HG02870 (cell line): Measurements from ENCODE around the gene DYRK1A.
"Not testable (repeated sequence)": the region's sequence is repeated elsewhere in the genome, so short reads cannot be mapped to it uniquely, and the experiment has no call there.

Source experiments
- ATAC-seq: cut with Tn5 transposase; IDR thresholded peaks from one replicate; pipeline ENCODE4 v1.9.1; 2021; ENCODE audit warnings: mild to moderate bottlenecking, moderate library complexity; ENCODE audit not compliant: unreplicated experiment

Gene DYRK1A

DNA sequence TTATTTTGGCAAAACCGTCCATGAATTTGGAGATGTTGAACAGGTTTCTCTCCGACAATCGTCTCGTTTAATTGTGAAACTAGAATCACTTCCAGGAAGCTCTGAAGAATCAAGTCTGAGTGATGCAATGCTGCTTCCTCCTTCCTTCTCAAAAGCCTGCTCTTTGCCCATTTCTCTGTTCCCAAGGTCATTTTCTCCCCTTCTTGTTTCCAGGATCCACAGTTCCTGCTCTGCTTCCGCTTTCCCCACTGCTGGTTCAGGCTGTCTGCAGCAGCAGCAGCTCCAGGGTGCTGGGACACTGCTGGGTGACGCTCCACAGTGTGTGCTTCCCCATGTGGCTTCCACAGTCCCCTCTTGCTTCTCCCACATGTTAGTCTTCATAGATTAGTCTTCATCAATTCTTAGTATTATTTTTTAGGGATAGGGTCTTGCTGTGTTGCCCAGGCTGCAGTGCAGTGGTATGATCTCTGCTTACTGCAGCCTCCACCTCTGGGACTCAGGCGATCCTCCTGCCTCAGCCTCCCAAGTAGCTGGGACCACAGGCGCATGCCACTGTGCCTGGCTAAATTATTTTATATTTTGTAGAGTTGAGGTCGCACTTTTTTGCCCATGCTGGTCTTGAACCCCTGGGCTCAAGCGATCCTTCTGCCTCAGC lies 156.2 kb downstream of the DYRK1A start:
- ATAC-seq: no peak

- ATAC-seq: not testable (repeated sequence)
Measured at GRCh38 chr21:37524944-37525343, 158.4 kb downstream of the DYRK1A start.

GRCh38 chr21:37525810-37526209 lies 159.2 kb downstream of the DYRK1A start:
- ATAC-seq: no peak

- no peak for ATAC-seq
Measured at GRCh38 chr21:37527103-37527502, 160.5 kb downstream of the DYRK1A start.

DNA sequence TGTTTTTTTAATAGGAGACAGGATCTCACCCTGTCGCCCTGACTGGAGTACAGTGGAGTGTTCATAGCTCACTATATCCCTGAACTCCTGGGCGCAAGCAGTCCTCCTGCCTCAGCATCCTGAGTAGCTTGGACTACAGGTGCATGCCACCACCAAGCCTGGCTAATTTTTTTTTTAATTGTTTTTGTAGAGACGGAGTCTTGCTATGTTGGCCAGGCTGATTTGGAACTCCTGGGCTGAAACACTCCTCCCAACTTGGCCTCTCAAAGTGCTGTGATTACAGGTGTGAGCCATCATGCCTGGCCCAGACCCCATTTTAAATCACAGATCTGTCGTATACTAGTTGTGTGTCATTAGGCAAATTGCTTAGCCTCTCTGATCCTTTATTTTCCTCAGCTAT lies 161.1 kb downstream of the DYRK1A start:
- no peak for ATAC-seq

DNA sequence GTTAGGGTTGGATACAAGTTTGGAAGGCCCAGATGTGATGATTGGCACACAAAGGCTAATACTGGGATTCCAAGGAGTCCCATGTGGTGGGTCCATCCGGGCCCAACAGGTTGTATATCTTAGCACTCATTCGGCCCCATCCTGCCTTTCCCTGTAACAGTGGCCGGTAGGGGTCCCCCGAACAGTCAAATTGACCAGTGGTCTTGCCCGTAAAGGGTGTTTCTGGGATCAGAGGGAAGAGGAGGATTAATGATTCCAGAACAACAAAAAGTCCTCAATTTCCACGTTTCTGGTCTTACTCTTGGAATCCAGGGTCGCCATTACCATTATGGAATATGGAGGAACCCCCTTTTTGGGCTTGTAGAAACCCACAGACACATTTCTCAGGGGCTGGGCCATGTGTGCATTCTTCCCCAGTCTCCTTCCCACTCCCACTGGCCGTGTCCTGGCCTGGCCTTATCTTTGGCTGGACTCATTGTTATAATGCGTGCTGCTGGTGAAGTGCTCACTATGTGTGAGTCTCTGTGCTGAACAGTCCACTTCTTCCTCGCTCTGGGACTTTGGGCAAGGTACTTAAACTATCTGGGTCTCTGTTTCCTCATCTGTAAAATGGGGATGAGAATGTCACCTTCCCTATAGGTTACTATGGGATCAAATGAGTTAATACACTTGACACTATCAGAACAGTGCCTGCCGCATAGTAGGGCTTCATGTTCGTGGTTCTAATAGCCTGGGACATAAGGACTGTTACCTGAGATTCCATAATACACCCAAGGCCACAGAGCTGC lies 161.8 kb downstream of the DYRK1A start:
- no peak for ATAC-seq

- no peak for ATAC-seq
Measured at GRCh38 chr21:37529649-37530048, 163.1 kb downstream of the DYRK1A start.

DNA sequence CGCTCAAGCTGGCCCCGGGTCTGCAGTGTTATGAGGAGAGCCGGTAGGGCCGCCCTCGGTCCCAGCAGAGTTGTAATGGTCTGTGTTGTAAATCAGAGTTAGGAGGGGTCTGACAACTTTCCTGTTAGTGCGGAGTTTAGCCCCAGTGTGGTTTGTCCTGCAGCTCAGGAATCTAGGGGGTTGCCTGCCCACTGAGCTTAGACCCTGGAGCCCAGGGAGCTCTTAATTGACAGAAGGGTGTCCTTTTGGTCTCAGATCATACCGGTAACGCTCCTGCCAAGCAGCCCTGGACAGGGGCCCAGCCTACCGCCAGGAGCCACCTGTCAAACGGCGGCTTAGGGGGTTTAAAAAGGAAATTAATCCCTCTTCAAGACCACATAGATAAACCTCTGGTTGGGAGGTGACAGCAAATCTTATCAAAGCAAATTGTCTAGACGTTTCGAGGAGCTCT lies 164.4 kb downstream of the DYRK1A start:
- ATAC-seq: no peak

DNA sequence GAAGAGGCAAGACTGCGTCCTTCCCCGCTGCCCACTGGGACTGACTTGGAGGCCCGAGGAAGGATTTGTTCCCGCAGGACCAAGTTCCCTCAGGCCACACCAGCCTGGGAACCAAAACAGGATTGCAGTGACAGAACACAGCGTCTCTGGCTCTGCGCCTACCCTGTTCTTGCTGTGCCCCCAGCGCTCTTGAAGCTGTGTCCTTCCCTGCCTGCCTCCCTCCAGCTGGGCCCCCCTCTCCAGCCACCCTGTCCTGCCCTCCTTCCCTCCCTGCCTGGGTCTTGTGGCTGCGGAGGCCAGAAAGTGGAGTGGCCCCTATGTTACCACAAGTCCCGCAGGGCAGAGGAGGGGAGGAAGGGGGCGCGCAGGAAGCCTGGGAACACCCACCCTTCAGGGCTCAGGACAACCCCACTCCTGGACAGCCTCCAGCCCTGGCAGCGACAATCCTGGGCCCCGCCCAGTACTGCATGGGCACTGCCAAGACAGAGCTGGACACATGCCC lies 164.9 kb downstream of the DYRK1A start:
- no peak for ATAC-seq

- peak; percentile 68 for ATAC-seq
Measured at GRCh38 chr21:37532868-37533780, 166.6 kb downstream of the DYRK1A start.

DNA sequence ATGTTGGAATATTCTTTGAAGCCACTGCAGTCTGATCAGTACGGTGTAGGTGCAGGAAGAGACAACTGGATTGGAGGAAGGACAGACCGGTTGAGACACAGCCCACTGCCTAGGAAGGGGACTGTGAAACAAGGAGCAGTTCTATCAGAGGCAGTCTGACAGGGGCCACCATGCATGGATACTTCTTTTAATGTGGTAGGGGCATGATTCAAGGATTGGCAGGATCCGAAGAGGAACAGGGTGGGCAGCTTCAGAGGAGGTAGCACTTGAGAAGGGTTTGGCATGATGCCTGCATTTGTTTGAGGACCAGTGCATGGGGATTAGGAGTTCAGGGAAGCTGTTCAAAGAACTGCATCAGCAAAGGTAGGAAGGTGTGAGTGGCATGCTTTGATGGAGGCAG lies 167.9 kb downstream of the DYRK1A start:
- no peak for ATAC-seq

DNA sequence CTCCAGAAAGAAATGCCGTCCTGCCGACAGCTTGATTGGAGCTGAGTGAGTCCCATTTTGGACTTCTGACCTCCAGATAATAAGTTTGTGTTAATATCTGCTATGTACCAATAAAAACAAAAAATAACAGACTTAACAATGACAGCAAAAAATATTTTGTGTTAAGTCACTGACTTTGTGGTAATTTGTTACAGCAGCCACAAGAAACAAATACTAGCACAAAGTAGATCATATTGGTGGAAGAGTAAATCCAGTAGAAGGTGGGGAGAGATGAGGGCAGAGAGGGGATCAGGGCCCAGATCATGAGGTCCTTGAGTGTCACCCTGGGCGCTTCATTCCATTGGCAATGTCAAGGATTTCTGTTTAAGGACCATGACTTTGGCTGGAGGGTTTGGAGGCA lies 168.6 kb downstream of the DYRK1A start:
- ATAC-seq: no peak

DNA sequence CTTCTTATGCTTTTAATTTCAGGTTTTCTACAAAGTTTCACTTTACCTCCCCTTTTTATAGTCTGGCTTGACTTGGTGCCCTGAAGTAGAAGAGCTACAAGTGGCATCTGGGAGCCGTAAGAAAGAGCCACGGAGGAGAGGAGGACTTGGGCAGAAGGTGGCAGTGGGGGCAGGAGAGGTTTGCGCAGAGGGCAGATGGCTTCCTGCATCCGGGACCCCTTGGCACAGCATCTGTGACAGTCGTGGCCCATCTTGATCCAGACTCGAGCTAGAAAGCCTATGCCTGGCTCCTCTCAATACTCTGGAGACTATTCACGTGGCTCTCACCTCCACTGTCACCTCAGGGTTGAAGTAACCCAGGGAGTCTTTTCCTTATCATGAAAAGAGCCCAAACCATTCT lies 169.1 kb downstream of the DYRK1A start:
- no peak for ATAC-seq

GRCh38 chr21:37536616-37537278 lies 170.2 kb downstream of the DYRK1A start:
- no peak for ATAC-seq

GRCh38 chr21:37537391-37537996 lies 170.9 kb downstream of the DYRK1A start:
- no peak for ATAC-seq

DNA sequence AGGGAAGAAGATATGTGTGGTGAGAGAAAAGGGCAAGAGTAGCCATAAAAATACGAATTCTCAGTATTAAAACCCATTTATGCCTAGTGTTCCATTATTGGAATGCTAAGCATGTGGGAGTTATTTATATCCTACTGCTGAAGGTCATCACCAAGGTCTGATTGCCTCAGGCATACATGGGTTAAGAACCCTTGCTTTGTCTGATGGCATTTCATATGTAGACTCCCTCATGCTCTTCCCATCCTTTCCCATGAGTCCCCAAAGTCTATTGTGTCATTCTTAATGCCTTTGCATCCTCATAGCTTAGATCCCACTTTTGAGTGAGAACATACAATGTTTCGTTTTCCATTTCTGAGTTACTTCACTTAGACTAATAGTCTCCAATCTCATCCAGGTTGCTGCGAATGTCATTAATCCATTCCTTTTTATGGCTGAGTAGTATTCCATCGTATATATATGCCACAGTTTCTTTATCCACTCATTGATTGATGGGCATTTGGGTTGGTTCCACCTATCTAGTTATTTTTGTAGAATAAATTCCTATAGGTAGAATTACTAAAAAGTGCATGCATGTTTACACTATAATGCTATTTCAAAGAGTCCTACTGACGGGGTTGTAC lies 172.5 kb downstream of the DYRK1A start:
- no peak for ATAC-seq

GRCh38 chr21:37541128-37541527 lies 174.6 kb downstream of the DYRK1A start:
- not testable (repeated sequence) for ATAC-seq

GRCh38 chr21:37542512-37542911 lies 175.9 kb downstream of the DYRK1A start:
- no peak for ATAC-seq

GRCh38 chr21:37546299-37546908 lies 179.8 kb downstream of the DYRK1A start:
- no peak for ATAC-seq
